ENCODE measurements around the gene TWNK. TPM values are rescaled to one million over a fixed set of nuclear protein-coding genes. Genes with fewer than 3 reads are reported as not detected.

Gene TWNK
- total RNA-seq, 1 donor: 4.8 TPM

GRCh38 chr10:101021692-101022251, 34.4 kb downstream of the TWNK start:
- H3K4me3 ChIP-seq (ENCODE audit: low read depth, low read length): no peak overlapping the region
- TF ChIP-seq CTCF (IDR thresholded peaks at IDR 0.05; ENCODE audit: insufficient read depth, low read length): no peak
- DNase-seq (ENCODE audit: low read depth): no peak

- H3K4me3 ChIP-seq (ENCODE audit: low read depth, low read length): no peak overlapping the region
- DNase-seq (ENCODE audit: low read depth): no peak
- no peak for TF ChIP-seq CTCF (IDR thresholded peaks at IDR 0.05; ENCODE audit: insufficient read depth, low read length)
Measured at GRCh38 chr10:101022967-101023705, 35.8 kb downstream of the TWNK start.

GRCh38 chr10:101027106-101027720, 39.9 kb downstream of the TWNK start:
- no peak overlapping the region for H3K4me3 ChIP-seq (ENCODE audit: low read depth, low read length)
- no peak for DNase-seq (ENCODE audit: low read depth)
- TF ChIP-seq CTCF (IDR thresholded peaks at IDR 0.05; ENCODE audit: insufficient read depth, low read length): no peak

GRCh38 chr10:101028446-101029337, 41.3 kb downstream of the TWNK start:
- DNase-seq (ENCODE audit: low read depth): no peak
- no peak overlapping the region for H3K4me3 ChIP-seq (ENCODE audit: low read depth, low read length)
- no peak for TF ChIP-seq CTCF (IDR thresholded peaks at IDR 0.05; ENCODE audit: insufficient read depth, low read length)

GRCh38 chr10:101029520-101030295, 42.4 kb downstream of the TWNK start:
- no peak for DNase-seq (ENCODE audit: low read depth)
- H3K4me3 ChIP-seq (ENCODE audit: low read depth, low read length): no peak overlapping the region
- peak; percentile 16 for TF ChIP-seq CTCF (IDR thresholded peaks at IDR 0.05; ENCODE audit: insufficient read depth, low read length)
